Breast epithelium (tissue), 3 donors: ENCODE measurements around the gene C19orf38.

ENCODE experiments used
- POLR2A ChIP-seq: fragments of 450-650 bp; IDR thresholded peaks from one replicate; pipeline ENCODE4 v1.6.1; 2016; ENCODE audit warnings: antibody characterized with exemption, mild to moderate bottlenecking, moderate library complexity
- TF ChIP-seq, protein P1 (sequence below), 3 donors: fragments of 450-650 bp; IDR thresholded peaks; one replicate each; pipeline ENCODE4 v1.5.1; 2016 to 2017; ENCODE audit warnings: antibody characterized with exemption in 3 of 3, mild to moderate bottlenecking in 3 of 3, moderate library complexity in 3 of 3

- no peak for TF ChIP-seq POLR2A
- TF ChIP-seq, protein P1, sequence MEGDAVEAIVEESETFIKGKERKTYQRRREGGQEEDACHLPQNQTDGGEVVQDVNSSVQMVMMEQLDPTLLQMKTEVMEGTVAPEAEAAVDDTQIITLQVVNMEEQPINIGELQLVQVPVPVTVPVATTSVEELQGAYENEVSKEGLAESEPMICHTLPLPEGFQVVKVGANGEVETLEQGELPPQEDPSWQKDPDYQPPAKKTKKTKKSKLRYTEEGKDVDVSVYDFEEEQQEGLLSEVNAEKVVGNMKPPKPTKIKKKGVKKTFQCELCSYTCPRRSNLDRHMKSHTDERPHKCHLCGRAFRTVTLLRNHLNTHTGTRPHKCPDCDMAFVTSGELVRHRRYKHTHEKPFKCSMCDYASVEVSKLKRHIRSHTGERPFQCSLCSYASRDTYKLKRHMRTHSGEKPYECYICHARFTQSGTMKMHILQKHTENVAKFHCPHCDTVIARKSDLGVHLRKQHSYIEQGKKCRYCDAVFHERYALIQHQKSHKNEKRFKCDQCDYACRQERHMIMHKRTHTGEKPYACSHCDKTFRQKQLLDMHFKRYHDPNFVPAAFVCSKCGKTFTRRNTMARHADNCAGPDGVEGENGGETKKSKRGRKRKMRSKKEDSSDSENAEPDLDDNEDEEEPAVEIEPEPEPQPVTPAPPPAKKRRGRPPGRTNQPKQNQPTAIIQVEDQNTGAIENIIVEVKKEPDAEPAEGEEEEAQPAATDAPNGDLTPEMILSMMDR (IDR thresholded peaks at IDR 0.05) = no peak
Measured at GRCh38 chr19:10918359-10918758, 70.1 kb downstream of the C19orf38 start.
